ENCODE results near the gene FKTN.

The FKTN gene

GRCh38 chr9:105679257-105680022 is 121.5 kb downstream of the FKTN start:
- no peak for DNase-seq

GRCh38 chr9:105681313-105681712 is 123.4 kb downstream of the FKTN start:
- no peak for DNase-seq

GRCh38 chr9:105681724-105682123 is 123.8 kb downstream of the FKTN start:
- no peak for DNase-seq

DNA sequence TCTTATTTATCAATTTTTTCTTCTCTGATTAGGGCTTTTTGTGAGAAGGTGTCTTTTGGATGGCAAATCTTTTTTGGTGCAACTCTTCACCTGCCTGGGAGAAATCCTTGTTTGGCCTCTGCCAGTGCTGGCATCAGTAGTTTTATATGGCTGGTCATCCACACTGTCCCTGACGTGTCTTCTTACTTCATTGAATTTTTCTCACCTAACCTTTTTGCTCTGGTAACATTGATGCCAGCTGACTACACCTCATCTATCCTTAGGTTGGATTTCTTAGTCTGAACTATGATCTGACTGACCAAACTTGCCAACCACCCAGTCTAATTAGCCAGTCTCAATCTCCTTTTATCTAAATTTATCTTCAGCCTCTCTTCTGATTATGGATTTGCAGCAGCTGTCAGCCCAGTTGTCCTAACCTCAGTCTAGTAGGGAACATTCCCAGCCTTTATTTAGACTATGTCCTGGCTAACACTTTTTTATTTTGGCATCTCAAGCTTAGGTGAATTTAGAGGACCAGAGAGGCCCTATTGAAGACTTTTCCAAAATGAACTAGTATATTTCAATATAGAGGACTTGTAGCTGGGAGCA is 125.9 kb downstream of the FKTN start:
- DNase-seq, result no peak

- no peak for DNase-seq
These were observed 129.0 kb downstream of the FKTN start for GRCh38 chr9:105686936-105687335.
